H1 (cell line): ENCODE data around the gene P4HA1. TPM values are rescaled to one million over a fixed set of nuclear protein-coding genes. Genes with fewer than 3 reads are reported as not detected.

Source experiments
- CTCF ChIA-PET: fragments of 300-600 bp; sonication (Branson Sonifier 250); formaldehyde crosslinking; loops from one replicate; lab custom pipeline; 2021; ENCODE audit not compliant: partially characterized antibody; lab: Charles Lee
- POLR2A ChIA-PET: fragments of 300-600 bp; sonication (Branson Sonifier 250); formaldehyde crosslinking; loops from one replicate; lab custom pipeline; 2021; ENCODE audit warnings: inconsistent platforms; ENCODE audit not compliant: partially characterized antibody; lab: Charles Lee
- DNase-seq, 2 experiments: peaks; one replicate each; pipeline versions ENCODE4 v3.0.0 to v3.0.0-alpha.2; 2010 to 2022; ENCODE audit warnings: low spot score in 2 of 2, low read depth in 1 of 2, mixed read lengths in 1 of 2
- FAIRE-seq: peaks from 2 replicates; lab custom pipeline; 2011; peaks lifted over from hg19 to GRCh38; lab: Jason Lieb, UNC
- H2AFZ ChIP-seq: 2 replicates; pipeline ENCODE4 v1.8.1; 2012; ENCODE audit warnings: low read length, inconsistent platforms
- H2AK5ac ChIP-seq: 2 replicates; pipeline ENCODE4 v1.6.1; 2013; ENCODE audit warnings: low read depth, low read length
- H2BK120ac ChIP-seq: replicated peaks from 2 replicates; pipeline ENCODE3; 2013; ENCODE audit warnings: low read depth, low read length, inconsistent platforms
- H2BK12ac ChIP-seq: 2 replicates; pipeline ENCODE4 v1.6.1; 2013; ENCODE audit warnings: low read depth, low read length
- H2BK15ac ChIP-seq: 2 replicates; pipeline ENCODE4 v1.6.1; 2013; ENCODE audit warnings: low read length
- H2BK20ac ChIP-seq: 2 replicates; pipeline ENCODE4 v1.6.1; 2013; ENCODE audit warnings: low read length
- H2BK5ac ChIP-seq: 2 replicates; pipeline ENCODE4 v1.6.1; 2013; ENCODE audit warnings: low read depth, low read length
- H3K14ac ChIP-seq: 2 replicates; pipeline ENCODE4 v1.6.1; 2013; ENCODE audit warnings: inconsistent platforms; ENCODE audit not compliant: insufficient read length
- H3K18ac ChIP-seq: 2 replicates; pipeline ENCODE4 v1.6.1; 2013; ENCODE audit warnings: low read length; ENCODE audit errors: extremely low read depth
- H3K23ac ChIP-seq: 2 replicates; pipeline ENCODE4 v1.6.1; 2013; ENCODE audit warnings: inconsistent platforms; ENCODE audit not compliant: insufficient read length
- H3K23me2 ChIP-seq: 2 replicates; pipeline ENCODE4 v1.6.1; 2013; ENCODE audit warnings: low read depth, low read length
- H3K27ac ChIP-seq: 2 replicates; pipeline ENCODE4 v1.6.1; 2011; ENCODE audit warnings: low read depth, low read length, inconsistent platforms
- H3K27me3 ChIP-seq, 4 experiments: replicated peaks in 1 of 4; 1 replicate in 1 of 4; 2 replicates in 3 of 4; pipeline versions ENCODE4 v1.6.1 to v1.8.1; 2011 to 2013; ENCODE audit warnings: low read length in 3 of 4, mild to moderate bottlenecking in 3 of 4, inconsistent platforms in 2 of 4, mixed read lengths in 2 of 4, moderate library complexity in 1 of 4; ENCODE audit not compliant: control insufficient read depth in 3 of 4, insufficient read depth in 3 of 4; ENCODE audit errors: extremely low read depth in 1 of 4
- H3K36me3 ChIP-seq, 4 experiments: 2 replicates each; pipeline versions ENCODE4 v1.6.1 to v1.8.1; 2011 to 2013; ENCODE audit warnings: mild to moderate bottlenecking in 4 of 4, low read length in 3 of 4, moderate library complexity in 2 of 4, control low read depth in 1 of 4, inconsistent platforms in 1 of 4; ENCODE audit not compliant: insufficient read depth in 4 of 4, control insufficient read depth in 2 of 4
- H3K4ac ChIP-seq: replicated peaks from 2 replicates; pipeline ENCODE3; 2013; ENCODE audit warnings: low read length, low read depth, mixed read lengths, inconsistent platforms; ENCODE audit not compliant: insufficient read length
- H3K4me1 ChIP-seq, 4 experiments: replicated peaks in 1 of 4; 1 replicate in 1 of 4; 2 replicates in 3 of 4; pipeline versions ENCODE4 v1.6.1 to v1.8.1; 2011 to 2013; ENCODE audit warnings: low read length in 3 of 4, inconsistent platforms in 2 of 4, mixed read lengths in 1 of 4; ENCODE audit not compliant: insufficient read depth in 4 of 4, control insufficient read depth in 3 of 4
- H3K4me2 ChIP-seq, 2 experiments: 2 replicates each; pipeline versions ENCODE4 v1.6.1 to v1.8.1; 2011 to 2013; ENCODE audit warnings: low read depth in 2 of 2, low read length in 2 of 2, control low read depth in 1 of 2, inconsistent platforms in 1 of 2, mild to moderate bottlenecking in 1 of 2; ENCODE audit not compliant: insufficient read depth in 1 of 2
- H3K4me3 ChIP-seq, 4 experiments: fragments of 200-600, 300-600 bp in 1 of 4; sonication (generic), shearing (Covaris generic), sonication (Bioruptor Twin) in 1 of 4; 2 replicates each; pipeline versions ENCODE4 v1.5.1 to v1.8.1; 2011 to 2016; ENCODE audit warnings: low read length in 4 of 4, low read depth in 3 of 4, control low read depth in 2 of 4, inconsistent platforms in 2 of 4, mild to moderate bottlenecking in 2 of 4, mixed read lengths in 1 of 4, moderate library complexity in 1 of 4; ENCODE audit not compliant: insufficient read depth in 2 of 4; ENCODE audit errors: extremely low read depth in 1 of 4
- H3K56ac ChIP-seq: replicated peaks from 2 replicates; pipeline ENCODE3; 2013; ENCODE audit warnings: low read depth, mild to moderate bottlenecking, mixed read lengths, low read length, inconsistent platforms; ENCODE audit not compliant: insufficient read length
- H3K79me1 ChIP-seq: 2 replicates; pipeline ENCODE4 v1.6.1; 2013; ENCODE audit warnings: low read depth, low read length, control low read depth
- H3K79me2 ChIP-seq, 2 experiments: 2 replicates each; pipeline versions ENCODE4 v1.6.1 to v1.8.1; 2012 to 2013; ENCODE audit warnings: low read length in 2 of 2, mild to moderate bottlenecking in 2 of 2, inconsistent platforms in 1 of 2; ENCODE audit not compliant: insufficient read depth in 2 of 2, control insufficient read depth in 1 of 2
- H3K9ac ChIP-seq, 4 experiments: replicated peaks in 1 of 4; 1 replicate in 1 of 4; 2 replicates in 3 of 4; pipeline versions ENCODE4 v1.6.1 to v1.8.1; 2011 to 2013; ENCODE audit warnings: low read depth in 3 of 4, low read length in 3 of 4, control low read depth in 2 of 4, mild to moderate bottlenecking in 2 of 4, moderate library complexity in 2 of 4, inconsistent platforms in 1 of 4; ENCODE audit errors: extremely low read depth in 1 of 4
- H3K9me3 ChIP-seq, 2 experiments: 2 replicates each; pipeline versions ENCODE4 v1.6.1 to v1.8.1; 2012 to 2013; ENCODE audit warnings: mild to moderate bottlenecking in 2 of 2, moderate library complexity in 2 of 2, control low read depth in 1 of 2, inconsistent platforms in 1 of 2, low read depth in 1 of 2, low read length in 1 of 2, mixed read lengths in 1 of 2; ENCODE audit not compliant: insufficient read depth in 2 of 2
- H4K20me1 ChIP-seq, 2 experiments: replicated peaks in 1 of 2; 2 replicates each; pipeline versions ENCODE3 to v1.8.1; 2011 to 2013; ENCODE audit warnings: inconsistent platforms in 2 of 2, low read length in 2 of 2, mild to moderate bottlenecking in 1 of 2; ENCODE audit not compliant: insufficient read depth in 2 of 2, control insufficient read depth in 1 of 2
- H4K5ac ChIP-seq: 2 replicates; pipeline ENCODE4 v1.6.1; 2013; ENCODE audit warnings: low read length, low read depth, mixed read lengths, inconsistent platforms; ENCODE audit not compliant: insufficient read length
- H4K8ac ChIP-seq: 2 replicates; pipeline ENCODE4 v1.8.0; 2013; ENCODE audit warnings: mild to moderate bottlenecking, moderate library complexity, low read length, inconsistent platforms; ENCODE audit not compliant: insufficient read depth; ENCODE audit errors: extremely low read depth
- H4K91ac ChIP-seq: replicated peaks from 2 replicates; pipeline ENCODE3; 2013; ENCODE audit warnings: low read length, mixed read lengths, inconsistent platforms; ENCODE audit not compliant: insufficient read length
- CTBP2 ChIP-seq: IDR thresholded peaks from 2 replicates; pipeline ENCODE4 v1.7.0; 2011; ENCODE audit warnings: borderline replicate concordance, mild to moderate bottlenecking, moderate library complexity, mixed read lengths, low read length; ENCODE audit not compliant: insufficient read depth, insufficient read length
- EZH2 ChIP-seq: fragments of 200-600 bp; sonication (generic); IDR thresholded peaks from 2 replicates; pipeline ENCODE4 v1.7.1; 2012; ENCODE audit warnings: low read depth, mild to moderate bottlenecking, moderate library complexity, low read length, inconsistent platforms; ENCODE audit not compliant: severe bottlenecking
- HDAC2 ChIP-seq, 2 experiments: fragments of 300-600 bp in 1 of 2; sonication (generic) in 1 of 2; IDR thresholded peaks; 2 replicates each; pipeline ENCODE4 v1.6.1; 2011 to 2012; ENCODE audit warnings: low read depth in 2 of 2, low read length in 2 of 2, mild to moderate bottlenecking in 2 of 2, moderate library complexity in 2 of 2, borderline replicate concordance in 1 of 2, inconsistent platforms in 1 of 2
- NRF1 ChIP-seq: IDR thresholded peaks from 2 replicates; pipeline ENCODE4 v1.6.1; 2011; ENCODE audit warnings: mild to moderate bottlenecking, low read depth, low read length, improper control_type of control experiment
- POLR2A ChIP-seq, 2 experiments: IDR thresholded peaks; 1 replicate in 1 of 2; 2 replicates in 1 of 2; pipeline ENCODE4 v1.6.1; 2011; ENCODE audit warnings: low read depth in 2 of 2, low read length in 2 of 2, mild to moderate bottlenecking in 2 of 2; ENCODE audit errors: control extremely low read depth in 1 of 2
- POU5F1 ChIP-seq: IDR thresholded peaks from 2 replicates; pipeline ENCODE4 v1.6.1; 2011; ENCODE audit warnings: low read depth, mild to moderate bottlenecking, low read length, moderate library complexity
- RBBP5 ChIP-seq: IDR thresholded peaks from 2 replicates; pipeline ENCODE4 v1.7.1; 2012; ENCODE audit warnings: low read depth, mild to moderate bottlenecking, inconsistent platforms, low read length, moderate library complexity, borderline replicate concordance
- SP2 ChIP-seq: IDR thresholded peaks from 2 replicates; pipeline ENCODE4 v1.6.1; 2012; ENCODE audit warnings: mild to moderate bottlenecking, low read length, inconsistent platforms
- SP4 ChIP-seq: IDR thresholded peaks from 2 replicates; pipeline ENCODE4 v1.6.1; 2012; ENCODE audit warnings: low read length, inconsistent platforms
- TAF1 ChIP-seq: IDR thresholded peaks from 2 replicates; pipeline ENCODE4 v1.6.1; 2011; ENCODE audit warnings: mild to moderate bottlenecking, low read depth, low read length
- USF2 ChIP-seq: IDR thresholded peaks from 2 replicates; pipeline ENCODE4 v1.6.1; 2011; ENCODE audit warnings: low read length, improper control_type of control experiment
- WGBS, 2 experiments: shearing (Covaris generic) in 1 of 2; methylation state at CpG; one replicate each; pipeline versions ENCODE4 v1.1.6 to v1.1.7; 2013 to 2015; ENCODE audit warnings: low lambda C conversion rate in 2 of 2, mixed read lengths in 2 of 2, inconsistent platforms in 1 of 2, low coverage in 1 of 2, missing lambda C conversion rate in 1 of 2; ENCODE audit not compliant: insufficient replicate concordance in 2 of 2, insufficient coverage in 1 of 2, insufficient read length in 1 of 2; ENCODE audit errors: extremely low coverage in 1 of 2, missing lambda C conversion rate in 1 of 2; 5-methylcytosine and 5-hydroxymethylcytosine counted together
- polyA plus RNA-seq, 7 experiments: library from polyadenylated mRNA; depleted of rRNA in 3 of 7; stranded (reverse) in 5 of 7; unstranded in 2 of 7; fragments of >200 nt in 5 of 7; fragments of 200-250 nt in 2 of 7; gene quantifications; 1 replicate in 5 of 7; 2 replicates in 1 of 7; 4 replicates in 1 of 7; pipeline versions ENCODE4 v1.2.1 to v1.2.3, GENCODE V29; 2011 to 2013; ENCODE audit warnings: missing spikeins in 2 of 7, mixed read lengths in 2 of 7
- total RNA-seq: library from RNA; stranded (reverse); fragmentation: NEBNext Ultra II Directional; extraction: Animal tissue kit (Norgen Biotek cat#: 25700); gene quantifications from 2 replicates; pipeline ENCODE4 v1.2.1, GENCODE V29; 2021

The P4HA1 gene
- total and polyA plus RNA-seq, 2 of the 8 experiments (the other 6 are each of a cell fraction or from before 2014, with no cell fraction given): 12.0 to 25.7 TPM

GRCh38 chr10:73076360-73077183 is 20.1 kb downstream of the P4HA1 start:
- POLR2A ChIA-PET: interaction anchor here (0.6 to 2.1 kb wide), 3 partner anchors 20 to 439 kb away, joined by 3 to 17 read pairs (median 6); partner anchors contain the start of gene P4HA1
- CTCF ChIA-PET: interaction anchor here (1.1 to 1.3 kb wide), 3 partner anchors 15 to 48 kb away, joined by 3 to 6 read pairs (median 3); no protein-coding TSS in a partner anchor
- no peaks in the 10 kb centered on the region for H3K4me1 ChIP-seq
- no peak overlapping the region for H3K14ac ChIP-seq
- H3K23me2 ChIP-seq: no peaks in the 10 kb centered on the region
- H3K27ac ChIP-seq: no peak overlapping the region
- WGBS, 2 experiments: 86% methylated on average over 6 of the region's 6 CpGs; no CpG with 5 or more reads in 1 of the 2 experiments
- H3K56ac ChIP-seq: no peak overlapping the region
- no peak for FAIRE-seq
- H4K5ac ChIP-seq: no peak overlapping the region
- H2BK15ac ChIP-seq: no peak overlapping the region
- no peak overlapping the region for H2AK5ac ChIP-seq
- H2BK20ac ChIP-seq: no peak overlapping the region
- no peak overlapping the region for H2BK5ac ChIP-seq
- peaks cover 0 to 21% of the 10 kb centered on the region in 2 experiments; a peak in 2 of 4 replicates for H3K79me2 ChIP-seq
- H2BK12ac ChIP-seq: no peak overlapping the region
- peaks cover 0 to 14% (median 3%) of the 10 kb centered on the region in 4 experiments; a peak in 3 of 8 replicates for H3K36me3 ChIP-seq
- H3K4me3 ChIP-seq: no peak overlapping the region
- no peak overlapping the region for H3K4me2 ChIP-seq
- H3K79me1 ChIP-seq: no peaks in the 10 kb centered on the region
- H2AFZ ChIP-seq: no peak overlapping the region
- no peak overlapping the region for H4K91ac ChIP-seq
- no peak overlapping the region for H2BK120ac ChIP-seq
- no peak overlapping the region for H3K23ac ChIP-seq
- no peak overlapping the region for H3K9ac ChIP-seq
- H4K20me1 ChIP-seq: peaks cover 0 to 2% of the 10 kb centered on the region in 2 experiments
- H3K18ac ChIP-seq: no peak overlapping the region
- H3K27me3 ChIP-seq: no peaks in the 10 kb centered on the region
- no peak overlapping the region for H4K8ac ChIP-seq
- H3K4ac ChIP-seq: no peak overlapping the region
- no peaks in the 10 kb centered on the region for H3K9me3 ChIP-seq
- DNase-seq: no peak
- TF ChIP-seq USF2 (no peak), POU5F1 (no peak), SP4 (no peak), POLR2A (IDR thresholded peaks at IDR 0.05; ENCODE audit: control extremely low read depth in 1 of 2, low read depth in 2 of 2, low read length in 2 of 2) (no peak), CTBP2 (no peak), HDAC2 (IDR thresholded peaks at IDR 0.05; ENCODE audit: borderline replicate concordance in 1 of 2, low read depth in 2 of 2, low read length in 2 of 2) (no peak), SP2 (no peak), RBBP5 (no peak), NRF1 (no peak), EZH2 (no peak), TAF1 (no peak)
